GM23248 (cell line): ENCODE data around the gene ENAH. TPM values are rescaled to one million over a fixed set of nuclear protein-coding genes. Genes with fewer than 3 reads are reported as not detected.
"Not testable (repeated sequence)": the region's sequence is repeated elsewhere in the genome, so short reads cannot be mapped to it uniquely, and the experiment has no call there.

Experiments
- DNase-seq: peaks from one replicate; pipeline ENCODE4 v3.0.0-alpha.2; 2015
- H2AFZ ChIP-seq: fragments of 200-600 bp; sonication (generic); 2 replicates; pipeline ENCODE4 v1.6.1; 2016; ENCODE audit warnings: antibody characterized with exemption
- H3F3A ChIP-seq: fragments of 200-600 bp; sonication (generic); 2 replicates; pipeline ENCODE4 v1.6.1; 2016; ENCODE audit warnings: mild to moderate bottlenecking, antibody characterized with exemption, mixed run types; ENCODE audit not compliant: insufficient read depth
- H3K27ac ChIP-seq: fragments of 200-600 bp; sonication (generic); 2 replicates; pipeline ENCODE4 v1.5.1; 2016; ENCODE audit warnings: mild to moderate bottlenecking
- H3K27me3 ChIP-seq: fragments of 200-600 bp; sonication (generic); replicated peaks from 2 replicates; pipeline ENCODE4 v1.6.1; 2016; ENCODE audit warnings: mild to moderate bottlenecking; ENCODE audit not compliant: insufficient read depth
- H3K36me3 ChIP-seq: fragments of 200-600 bp; sonication (generic); 2 replicates; pipeline ENCODE4 v1.6.1; 2016; ENCODE audit warnings: low read depth, mild to moderate bottlenecking
- H3K4me1 ChIP-seq: fragments of 200-600 bp; sonication (generic); 2 replicates; pipeline ENCODE4 v1.6.1; 2016; ENCODE audit warnings: mild to moderate bottlenecking; ENCODE audit not compliant: insufficient read depth
- H3K4me2 ChIP-seq: fragments of 200-600 bp; sonication (generic); one replicate; pipeline ENCODE4 v1.6.1; 2016; ENCODE audit warnings: mild to moderate bottlenecking; ENCODE audit not compliant: unreplicated experiment
- H3K4me3 ChIP-seq: fragments of 200-600 bp; sonication (generic); 2 replicates; pipeline ENCODE4 v1.5.1; 2016; ENCODE audit warnings: mild to moderate bottlenecking
- H3K79me2 ChIP-seq: fragments of 200-600 bp; sonication (generic); 2 replicates; pipeline ENCODE4 v1.6.1; 2016; ENCODE audit warnings: mild to moderate bottlenecking; ENCODE audit not compliant: insufficient read depth
- H3K9ac ChIP-seq: fragments of 200-600 bp; sonication (generic); 2 replicates; pipeline ENCODE4 v1.6.1; 2016; ENCODE audit warnings: mild to moderate bottlenecking
- H3K9me2 ChIP-seq: fragments of 200-600 bp; sonication (generic); 2 replicates; pipeline ENCODE4 v1.6.1; 2016; ENCODE audit warnings: mixed run types, mild to moderate bottlenecking, moderate library complexity; ENCODE audit not compliant: insufficient read depth
- H3K9me3 ChIP-seq: fragments of 200-600 bp; sonication (generic); one replicate; pipeline ENCODE4 v1.6.1; 2017; ENCODE audit warnings: low read depth
- H4K20me1 ChIP-seq: fragments of 200-600 bp; sonication (generic); 2 replicates; pipeline ENCODE4 v1.6.0; 2016; ENCODE audit not compliant: insufficient read depth
- EZH2 ChIP-seq: fragments of 200-600 bp; sonication (generic); IDR thresholded peaks from 2 replicates; pipeline ENCODE4 v1.6.1; 2018; ENCODE audit warnings: antibody characterized with exemption, mild to moderate bottlenecking; ENCODE audit not compliant: insufficient read depth, poor library complexity, severe bottlenecking
- EZH2phosphoT487 ChIP-seq: fragments of 200-600 bp; sonication (generic); IDR thresholded peaks from 2 replicates; pipeline ENCODE4 v1.6.1; 2018; ENCODE audit warnings: antibody characterized with exemption, moderate library complexity, mild to moderate bottlenecking, low read depth; ENCODE audit not compliant: insufficient read depth
- WGBS, 2 experiments: methylation state at CpG; one replicate each; pipeline ENCODE4 v1.1.6; 2015 to 2017; ENCODE audit warnings: low lambda C conversion rate in 2 of 2, low coverage in 1 of 2; ENCODE audit errors: missing lambda C conversion rate in 2 of 2; 5-methylcytosine and 5-hydroxymethylcytosine counted together
- in situ Hi-C: fragments of 300-500 bp; cut with MboI; formaldehyde crosslinking; loops from 2 replicates; pipeline ENCODE4 v1.15.0; 2020
- polyA plus RNA-seq: library from polyadenylated mRNA; unstranded; fragments of >200 nt; fragmentation: Nextera tagmentation; extraction: Ambion mirVana; gene quantifications from 2 replicates; pipeline ENCODE4 v1.2.1, GENCODE V29; 2016
- total RNA-seq: library from RNA; depleted of rRNA; stranded (reverse); fragments of >200 nt; shearing (Covaris generic); gene quantifications from 2 replicates; pipeline ENCODE4 v1.2.3, GENCODE V29; 2014

Gene ENAH
- total and polyA plus RNA-seq, 2 experiments from 2014 or later, result 40.1 to 125 TPM

- no peak overlapping the region for H3K4me3 ChIP-seq
- TF ChIP-seq EZH2phosphoT487 (no peak), EZH2 (no peak)
- H3K9ac ChIP-seq, result no peak overlapping the region
- no peaks in the 10 kb centered on the region for H3K9me3 ChIP-seq
- H4K20me1 ChIP-seq, result peaks cover 28% of the 10 kb centered on the region
- DNase-seq, result peak; percentile 60
- no peaks in the 10 kb centered on the region for H3K9me2 ChIP-seq
- no peaks in the 10 kb centered on the region for H3K36me3 ChIP-seq
- WGBS, 2 experiments, result 78 to 83% methylated on average over 2 of the region's 2 CpGs
- H3K79me2 ChIP-seq, result peaks cover 100% of the 10 kb centered on the region
- no peaks in the 10 kb centered on the region for H3K27me3 ChIP-seq
- no peak overlapping the region for H2AFZ ChIP-seq
- peaks cover 10% of the 10 kb centered on the region; the same call in 1 of the 2 replicates for H3F3A ChIP-seq
- H3K4me1 ChIP-seq, result peaks cover 29% of the 10 kb centered on the region
- no peak overlapping the region for H3K27ac ChIP-seq
- peak overlapping the region; percentile 9 for H3K4me2 ChIP-seq
- in situ Hi-C loops, result no loop called here
These were observed 26.2 kb downstream of the ENAH start for GRCh38 chr1:225626698-225627097.

DNA sequence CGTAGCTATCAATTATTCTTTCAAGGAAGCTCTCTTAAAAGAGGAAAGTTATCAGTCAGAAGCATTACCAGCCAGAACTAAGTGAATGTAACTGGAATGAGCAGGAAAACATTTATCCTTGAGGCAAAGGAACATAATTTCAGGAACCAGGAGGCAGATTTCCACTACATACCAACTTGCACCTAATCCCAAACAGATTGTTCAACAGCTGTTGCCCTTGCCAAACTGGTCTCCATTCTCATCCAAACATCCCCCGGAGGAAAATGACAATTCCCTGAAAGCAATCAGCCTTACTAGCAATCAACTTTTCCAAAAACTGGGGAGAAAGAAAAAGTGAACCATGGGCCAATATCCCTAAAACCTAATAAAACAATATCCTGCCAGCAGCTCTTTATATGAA lies 35.0 kb downstream of the ENAH start:
- H3K4me2 ChIP-seq, result peak overlapping the region; percentile 17

GRCh38 chr1:225617479-225617878 lies 35.4 kb downstream of the ENAH start:
- peak; percentile 72 for DNase-seq
- TF ChIP-seq EZH2phosphoT487 (no peak), EZH2 (no peak)

More for the DNA sequence above, 35.0 kb downstream of the ENAH start:
- Histone ChIP-seq H3K9me2 (no peaks in the 10 kb centered on the region), H3K79me2 (peaks cover 98% of the 10 kb centered on the region), H3F3A (peaks cover 22% of the 10 kb centered on the region; the same call in 1 of the 2 replicates), H3K27ac (peak overlapping the region; percentile 27; the same call in 1 of the 2 replicates), H4K20me1 (peaks cover 42% of the 10 kb centered on the region), H3K4me3 (no peak overlapping the region), H3K9ac (no peak overlapping the region), H2AFZ (no peak overlapping the region), H3K9me3 (no peaks in the 10 kb centered on the region), H3K27me3 (no peaks in the 10 kb centered on the region), H3K4me1 (peaks cover 16% of the 10 kb centered on the region), H3K36me3 (no peaks in the 10 kb centered on the region)
- TF ChIP-seq EZH2phosphoT487 (no peak), EZH2 (no peak)
- in situ Hi-C loops, result no loop called here
- DNase-seq, result no peak
- WGBS, 2 experiments, result 2 to 3% methylated on average over 2 of the region's 2 CpGs

GRCh38 chr1:225615403-225615790 lies 37.5 kb downstream of the ENAH start:
- H3K36me3 ChIP-seq, H2AFZ ChIP-seq, H3K27me3 ChIP-seq, H3K9ac ChIP-seq, H3K27ac ChIP-seq, H3K4me3 ChIP-seq, H3K9me2 ChIP-seq, H3K4me2 ChIP-seq, H3K9me3 ChIP-seq, in situ Hi-C loops, DNase-seq: not testable (repeated sequence)
- Histone ChIP-seq H4K20me1 (peaks cover 33% of the 10 kb centered on the region), H3K79me2 (peaks cover 98% of the 10 kb centered on the region), H3K4me1 (peaks cover 16% of the 10 kb centered on the region), H3F3A (peaks cover 39% of the 10 kb centered on the region; the same call in 1 of the 2 replicates)
- 96 to 97% methylated on average over 4 to 26 of the region's 29 CpGs for WGBS, 2 experiments

More at GRCh38 chr1:225617479-225617878, 35.4 kb downstream of the ENAH start:
- Histone ChIP-seq H3K36me3 (no peaks in the 10 kb centered on the region), H3K79me2 (peaks cover 98% of the 10 kb centered on the region), H3K4me1 (peaks cover 16% of the 10 kb centered on the region), H3K9me2 (no peaks in the 10 kb centered on the region), H4K20me1 (peaks cover 38% of the 10 kb centered on the region), H3K4me3 (no peak overlapping the region; the same call in 1 of the 2 replicates), H3K4me2 (peak overlapping the region; percentile 17), H2AFZ (no peak overlapping the region), H3F3A (peaks cover 24% of the 10 kb centered on the region; the same call in 1 of the 2 replicates), H3K9ac (no peak overlapping the region), H3K27me3 (no peaks in the 10 kb centered on the region), H3K9me3 (no peaks in the 10 kb centered on the region), H3K27ac (peak overlapping the region; percentile 27)
- in situ Hi-C loops, result no loop called here
- 10 to 13% methylated on average over 1 of the region's 1 CpG for WGBS, 2 experiments

GRCh38 chr1:225613006-225613405 lies 39.9 kb downstream of the ENAH start:
- 74 to 80% methylated on average over 3 of the region's 3 CpGs for WGBS, 2 experiments
- Histone ChIP-seq H3K4me2 (no peak overlapping the region), H3F3A (peaks cover 37% of the 10 kb centered on the region), H3K4me3 (no peak overlapping the region), H2AFZ (no peak overlapping the region), H3K36me3 (no peaks in the 10 kb centered on the region), H3K9me2 (no peaks in the 10 kb centered on the region), H3K9me3 (no peaks in the 10 kb centered on the region), H3K27ac (peak overlapping the region; percentile 40), H3K4me1 (peaks cover 18% of the 10 kb centered on the region), H3K79me2 (peaks cover 98% of the 10 kb centered on the region), H3K9ac (no peak overlapping the region), H3K27me3 (no peaks in the 10 kb centered on the region), H4K20me1 (peaks cover 17% of the 10 kb centered on the region)
- TF ChIP-seq EZH2phosphoT487 (no peak), EZH2 (no peak)
- in situ Hi-C loops, result no loop called here
- no peak for DNase-seq
